OCI-LY1 (cell line): ENCODE data around the gene PREP.

ENCODE experiments used
- H2AFZ ChIP-seq: fragments of 200-600 bp; sonication (generic), shearing (Covaris generic); 2 replicates; pipeline ENCODE4 v1.6.0; 2014; ENCODE audit warnings: antibody characterized with exemption, mild to moderate bottlenecking, low read length
- H3F3A ChIP-seq: fragments of 200-600 bp; sonication (generic), shearing (Covaris generic); 2 replicates; pipeline ENCODE4 v1.6.0; 2014; ENCODE audit warnings: mild to moderate bottlenecking, antibody characterized with exemption, low read length, moderate library complexity; ENCODE audit not compliant: insufficient read depth
- H3K27ac ChIP-seq: fragments of 200-600 bp; sonication (generic); 2 replicates; pipeline ENCODE4 v1.5.1; 2014; ENCODE audit warnings: low read length, mixed run types, mild to moderate bottlenecking, low read depth; ENCODE audit not compliant: poor library complexity, severe bottlenecking
- H3K27me3 ChIP-seq: fragments of 200-600 bp; sonication (generic); 2 replicates; pipeline ENCODE4 v1.6.0; 2014; ENCODE audit warnings: antibody characterized with exemption, mild to moderate bottlenecking, low read length, moderate library complexity; ENCODE audit not compliant: insufficient read depth
- H3K36me3 ChIP-seq: fragments of 200-600 bp; sonication (generic); 2 replicates; pipeline ENCODE4 v1.6.1; 2014; ENCODE audit warnings: mild to moderate bottlenecking, antibody characterized with exemption, low read length, moderate library complexity, mixed read lengths; ENCODE audit not compliant: insufficient read depth
- H3K4me1 ChIP-seq: fragments of 200-600 bp; sonication (generic); 2 replicates; pipeline ENCODE4 v1.5.1; 2014; ENCODE audit warnings: mild to moderate bottlenecking, low read length, moderate library complexity; ENCODE audit not compliant: insufficient read depth, severe bottlenecking
- H3K4me2 ChIP-seq: fragments of 200-600 bp; sonication (generic), shearing (Covaris generic); 2 replicates; pipeline ENCODE4 v1.6.1; 2014; ENCODE audit warnings: low read length
- H3K4me3 ChIP-seq: fragments of 200-600 bp; sonication (generic); 2 replicates; pipeline ENCODE4 v1.5.1; 2014; ENCODE audit warnings: low read length, low read depth, mild to moderate bottlenecking, mixed read lengths; ENCODE audit not compliant: poor library complexity, severe bottlenecking
- H3K79me2 ChIP-seq: fragments of 200-600 bp; shearing (Covaris generic); 2 replicates; pipeline ENCODE4 v1.6.1; 2016; ENCODE audit warnings: mixed run types, low read length, mixed read lengths; ENCODE audit not compliant: insufficient read depth
- H3K9ac ChIP-seq: fragments of 200-600 bp; sonication (generic), shearing (Covaris generic); 2 replicates; pipeline ENCODE4 v1.6.1; 2014; ENCODE audit warnings: mild to moderate bottlenecking, low read length, mixed read lengths
- H3K9me2 ChIP-seq: fragments of 200-600 bp; sonication (generic), shearing (Covaris generic); 2 replicates; pipeline ENCODE4 v1.6.1; 2014; ENCODE audit warnings: low read depth, mild to moderate bottlenecking, low read length, mixed read lengths
- H3K9me3 ChIP-seq: fragments of 200-600 bp; shearing (Covaris generic); 2 replicates; pipeline ENCODE4 v1.6.1; 2014; ENCODE audit warnings: low read length, mixed read lengths
- H4K20me1 ChIP-seq: fragments of 200-600 bp; sonication (generic), shearing (Covaris generic); 2 replicates; pipeline ENCODE4 v1.6.0; 2016; ENCODE audit warnings: mild to moderate bottlenecking, low read length; ENCODE audit not compliant: insufficient read depth
- CTCF ChIP-seq: fragments of 200-600 bp; sonication (generic), shearing (Covaris generic); IDR thresholded peaks from 2 replicates; pipeline ENCODE4 v1.5.1; 2017; ENCODE audit warnings: mild to moderate bottlenecking, antibody characterized with exemption, low read length, moderate library complexity, mixed read lengths
- EZH2 ChIP-seq: fragments of 200-600 bp; sonication (generic), shearing (Covaris generic); IDR thresholded peaks from 2 replicates; pipeline ENCODE4 v1.8.0; 2017; ENCODE audit warnings: borderline replicate concordance, mixed run types, mild to moderate bottlenecking, antibody characterized with exemption, low read length, moderate library complexity, mixed read lengths

Gene PREP

GRCh38 chr6:105359419-105360370, 43.2 kb downstream of the PREP start:
- Histone ChIP-seq H3K27ac (no peak overlapping the region), H3K36me3 (peaks cover 34% of the 10 kb centered on the region), H3K4me1 (no peaks in the 10 kb centered on the region), H3K27me3 (no peaks in the 10 kb centered on the region), H3F3A (no peaks in the 10 kb centered on the region), H3K79me2 (no peaks in the 10 kb centered on the region), H4K20me1 (no peaks in the 10 kb centered on the region), H2AFZ (no peak overlapping the region), H3K4me2 (no peak overlapping the region), H3K9me3 (peaks cover 12% of the 10 kb centered on the region; the same call in 1 of the 2 replicates), H3K4me3 (no peak overlapping the region), H3K9ac (no peak overlapping the region), H3K9me2 (no peaks in the 10 kb centered on the region)
- TF ChIP-seq CTCF (no peak), EZH2 (no peak)

DNA sequence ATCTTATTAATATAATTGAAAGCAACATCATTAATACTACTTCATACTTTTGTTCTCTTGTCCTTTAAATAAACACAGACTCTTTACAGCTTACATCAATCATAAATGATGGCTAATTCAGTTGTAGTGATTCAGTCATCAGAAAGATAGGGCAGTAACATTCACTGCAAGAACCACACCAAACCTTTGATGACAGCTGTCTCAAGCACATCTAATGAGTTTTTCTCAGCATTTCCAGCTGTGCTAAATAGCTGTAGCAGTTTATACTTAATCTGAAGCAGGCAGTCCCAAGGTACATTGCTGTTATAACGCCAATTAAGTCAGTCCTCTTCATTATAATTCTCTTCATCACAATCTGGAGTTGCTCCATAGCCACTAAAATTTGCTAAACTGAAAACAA, 45.7 kb downstream of the PREP start:
- H4K20me1 ChIP-seq: no peaks in the 10 kb centered on the region
- H3K4me1 ChIP-seq: no peaks in the 10 kb centered on the region
- TF ChIP-seq CTCF: no peak
- no peak for TF ChIP-seq EZH2
- no peak overlapping the region for H3K27ac ChIP-seq
- no peak overlapping the region for H2AFZ ChIP-seq
- H3K4me2 ChIP-seq: no peak overlapping the region
- no peaks in the 10 kb centered on the region for H3K27me3 ChIP-seq
- H3K9me3 ChIP-seq: peaks cover 12% of the 10 kb centered on the region; the same call in 1 of the 2 replicates
- H3K9me2 ChIP-seq: no peaks in the 10 kb centered on the region
- H3K9ac ChIP-seq: no peak overlapping the region
- no peak overlapping the region for H3K4me3 ChIP-seq
- peaks cover 35% of the 10 kb centered on the region for H3K36me3 ChIP-seq
- no peaks in the 10 kb centered on the region for H3F3A ChIP-seq
- H3K79me2 ChIP-seq: no peaks in the 10 kb centered on the region

- Histone ChIP-seq H2AFZ (no peak overlapping the region), H3K9me2 (no peaks in the 10 kb centered on the region), H3K9ac (no peak overlapping the region), H3K4me1 (no peaks in the 10 kb centered on the region), H4K20me1 (no peaks in the 10 kb centered on the region), H3K79me2 (no peaks in the 10 kb centered on the region), H3K27ac (no peak overlapping the region), H3F3A (no peaks in the 10 kb centered on the region), H3K4me3 (no peak overlapping the region), H3K36me3 (peaks cover 39% of the 10 kb centered on the region), H3K4me2 (no peak overlapping the region), H3K27me3 (no peaks in the 10 kb centered on the region), H3K9me3 (peaks cover 12% of the 10 kb centered on the region; the same call in 1 of the 2 replicates)
- TF ChIP-seq EZH2 (no peak), CTCF (no peak)
Measured at GRCh38 chr6:105352037-105352617, 50.8 kb downstream of the PREP start.
